Articular chondrocyte of knee joint (primary cell): ENCODE data around the gene EEPD1. TPM values are rescaled to one million over a fixed set of nuclear protein-coding genes. Genes with fewer than 3 reads are reported as not detected.

Source experiments
- small RNA-seq: library from RNA; depleted of rRNA; stranded (forward); fragments of <200 nt; gene quantifications from one replicate; pipeline ENCODE3, GENCODE V24; 2012
- total RNA-seq: library from RNA; depleted of rRNA; stranded (reverse); fragments of >200 nt; gene quantifications from 2 replicates; pipeline ENCODE4 v1.2.3, GENCODE V29; 2012

The EEPD1 gene
- total RNA-seq, result 2.9 and 7.2 TPM in 2 replicates

GRCh38 chr7:36152756-36153570, at the start of gene EEPD1:
Gene EEPD1 (plus strand): TSS chr7:36153254. CDS start chr7:36154325, 1,071 bp downstream.

Small RNA genes lying within 50 kb of the gene (small RNA-seq; reads per million reads assigned to genes)
- not detected for gene AC006960.1
- not detected for gene AC007327.1
- gene RF00019, result not detected

Other genes with a start within 250 kb of the EEPD1 start
- gene ANLN, start 236.6 kb downstream of the EEPD1 start, total RNA-seq, result 82.8 and 116 TPM in 2 replicates